Liver (tissue), 9 donors: ENCODE measurements around the gene ZNF433. TPM values are rescaled to one million over a fixed set of nuclear protein-coding genes. Genes with fewer than 3 reads are reported as not detected.

ENCODE experiments used
- DNase-seq: peaks from one replicate; pipeline ENCODE4 v3.0.0-alpha.2; 2017; ENCODE audit warnings: low spot score
- H3K27ac ChIP-seq, 2 donors: one replicate each; pipeline ENCODE4 v1.7.0; 2013; ENCODE audit warnings: inconsistent platforms in 2 of 2, low read length in 2 of 2, control low read depth in 1 of 2, low read depth in 1 of 2, mild to moderate bottlenecking in 1 of 2
- H3K27me3 ChIP-seq, 4 donors: one replicate each; pipeline versions ENCODE4 v1.6.1 to v1.7.0; 2013; ENCODE audit warnings: low read length in 3 of 4, inconsistent platforms in 1 of 4, mild to moderate bottlenecking in 1 of 4, moderate library complexity in 1 of 4; ENCODE audit not compliant: control insufficient read depth in 4 of 4, insufficient read depth in 4 of 4
- H3K36me3 ChIP-seq, 4 donors: one replicate each; pipeline versions ENCODE4 v1.6.1 to v1.7.0; 2013; ENCODE audit warnings: low read length in 3 of 4, mild to moderate bottlenecking in 3 of 4, low read depth in 1 of 4, moderate library complexity in 1 of 4; ENCODE audit not compliant: control insufficient read depth in 4 of 4, insufficient read depth in 3 of 4
- H3K4me1 ChIP-seq, 4 donors: one replicate each; pipeline versions ENCODE4 v1.6.1 to v1.7.0; 2013; ENCODE audit warnings: low read length in 3 of 4, mild to moderate bottlenecking in 3 of 4, moderate library complexity in 1 of 4; ENCODE audit not compliant: control insufficient read depth in 4 of 4, insufficient read depth in 4 of 4
- H3K4me3 ChIP-seq, 3 donors: one replicate each; pipeline versions ENCODE4 v1.6.1 to v1.7.0; 2013; ENCODE audit warnings: low read length in 3 of 3, control low read depth in 1 of 3, low read depth in 1 of 3, mild to moderate bottlenecking in 1 of 3
- H3K9ac ChIP-seq, 2 donors: one replicate each; pipeline ENCODE4 v1.7.0; 2013; ENCODE audit warnings: low read length in 2 of 2, mild to moderate bottlenecking in 2 of 2, moderate library complexity in 2 of 2, control low read depth in 1 of 2, low read depth in 1 of 2
- H3K9me3 ChIP-seq, 4 donors: one replicate each; pipeline versions ENCODE4 v1.6.1 to v1.7.0; 2013; ENCODE audit warnings: low read length in 3 of 4; ENCODE audit not compliant: control insufficient read depth in 4 of 4
- EGR1 ChIP-seq, 2 donors: IDR thresholded peaks; 2 replicates each; pipeline ENCODE4 v1.6.1; 2016 to 2018; ENCODE audit warnings: antibody characterized with exemption in 2 of 2, low read depth in 2 of 2
- FOXA1 ChIP-seq: IDR thresholded peaks from 2 replicates; pipeline ENCODE4 v1.6.1; 2016; ENCODE audit warnings: antibody characterized with exemption
- FOXA2 ChIP-seq: IDR thresholded peaks from 2 replicates; pipeline ENCODE4 v1.6.1; 2016; ENCODE audit warnings: antibody characterized with exemption
- GABPA ChIP-seq, 2 donors: IDR thresholded peaks in 1 of 2; conservative IDR thresholded peaks in 1 of 2; 2 replicates each; pipeline ENCODE4 v1.6.1; 2016; ENCODE audit warnings: antibody characterized with exemption in 2 of 2, mild to moderate bottlenecking in 1 of 2, moderate library complexity in 1 of 2
- HNF4A ChIP-seq, 2 donors: conservative IDR thresholded peaks; 2 replicates each; pipeline ENCODE4 v1.6.1; 2016; ENCODE audit warnings: antibody characterized with exemption in 2 of 2, mild to moderate bottlenecking in 2 of 2
- HNF4G ChIP-seq: IDR thresholded peaks from 2 replicates; pipeline ENCODE4 v1.6.1; 2016; ENCODE audit warnings: antibody characterized with exemption
- JUND ChIP-seq, 2 donors: IDR thresholded peaks; 2 replicates each; pipeline ENCODE4 v1.6.1; 2016; ENCODE audit warnings: antibody characterized with exemption in 2 of 2
- NR2F2 ChIP-seq: IDR thresholded peaks from 2 replicates; pipeline ENCODE4 v1.6.1; 2016; ENCODE audit warnings: antibody characterized with exemption
- RAD21 ChIP-seq, 2 donors: IDR thresholded peaks; 2 replicates each; pipeline ENCODE4 v1.6.1; 2016; ENCODE audit warnings: antibody characterized with exemption in 2 of 2, mild to moderate bottlenecking in 2 of 2
- RXRA ChIP-seq, 2 donors: IDR thresholded peaks; 2 replicates each; pipeline ENCODE4 v1.6.1; 2017 to 2018; ENCODE audit warnings: antibody characterized with exemption in 2 of 2, mild to moderate bottlenecking in 1 of 2
- TAF1 ChIP-seq: conservative IDR thresholded peaks from 2 replicates; pipeline ENCODE4 v1.6.1; 2016; ENCODE audit warnings: antibody characterized with exemption, mild to moderate bottlenecking
- YY1 ChIP-seq: IDR thresholded peaks from 2 replicates; pipeline ENCODE4 v1.6.1; 2016; ENCODE audit warnings: antibody characterized with exemption, mild to moderate bottlenecking
- WGBS: extraction: QIAGEN DNeasy Blood & Tissue Kit; methylation state at CpG from one replicate; pipeline ENCODE4 v1.1.7; 2013; 5-methylcytosine and 5-hydroxymethylcytosine counted together
- polyA plus RNA-seq, 2 donors: library from polyadenylated mRNA; stranded (reverse) in 1 of 2; unstranded in 1 of 2; fragments of 200-250 nt in 1 of 2; fragments of >200 nt in 1 of 2; fragmentation: Nextera tagmentation in 1 of 2; extraction: Ambion mirVana in 1 of 2; gene quantifications; one replicate each; pipeline versions ENCODE4 v1.2.1 to v1.2.3, GENCODE V29; 2013 to 2015
- total RNA-seq, 2 donors: library from RNA; depleted of rRNA; stranded (reverse); fragments of >200 nt; gene quantifications; one replicate each; pipeline ENCODE4 v1.2.3, GENCODE V29; 2014
- TF ChIP-seq, protein P1 (sequence below): IDR thresholded peaks from 2 replicates; pipeline ENCODE4 v1.6.1; 2016; ENCODE audit warnings: antibody characterized with exemption, mild to moderate bottlenecking
- TF ChIP-seq, protein P2 (sequence below): IDR thresholded peaks from 2 replicates; pipeline ENCODE4 v1.6.1; 2016; ENCODE audit warnings: antibody characterized with exemption
- TF ChIP-seq, protein P3 (sequence below): IDR thresholded peaks from 2 replicates; pipeline ENCODE4 v1.6.1; 2016; ENCODE audit warnings: antibody characterized with exemption
- donor health status: healthy.
- donor health status: healthy.
- donor health status: healthy.
- donor health status: healthy.
- donor health status: healthy.

Gene ZNF433
- total and polyA plus RNA-seq, 4 donors = 1.3 to 4.7 (median 2.5) TPM

DNA sequence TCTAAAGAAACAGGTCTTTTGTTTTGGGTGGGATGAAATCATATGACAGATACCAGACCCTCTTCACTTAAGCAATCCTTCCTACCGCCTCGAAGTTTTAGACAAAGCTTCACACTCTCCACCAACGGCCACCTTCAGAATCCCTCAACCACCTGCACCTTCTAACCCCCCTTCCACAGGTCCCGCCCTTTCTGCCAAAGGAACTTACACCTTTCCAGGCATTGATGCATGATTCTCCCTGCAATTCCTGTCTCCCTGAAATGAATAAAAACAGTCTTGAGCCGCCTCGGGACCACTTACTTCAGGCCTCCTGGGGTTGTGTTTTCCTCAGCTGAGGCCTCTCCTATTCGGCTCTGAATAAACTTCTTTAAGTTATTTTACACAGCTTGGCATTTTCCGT is 859 bp downstream of the ZNF433 start (continued):
- no peak for TF ChIP-seq FOXA1
- no peak for TF ChIP-seq TAF1

DNA sequence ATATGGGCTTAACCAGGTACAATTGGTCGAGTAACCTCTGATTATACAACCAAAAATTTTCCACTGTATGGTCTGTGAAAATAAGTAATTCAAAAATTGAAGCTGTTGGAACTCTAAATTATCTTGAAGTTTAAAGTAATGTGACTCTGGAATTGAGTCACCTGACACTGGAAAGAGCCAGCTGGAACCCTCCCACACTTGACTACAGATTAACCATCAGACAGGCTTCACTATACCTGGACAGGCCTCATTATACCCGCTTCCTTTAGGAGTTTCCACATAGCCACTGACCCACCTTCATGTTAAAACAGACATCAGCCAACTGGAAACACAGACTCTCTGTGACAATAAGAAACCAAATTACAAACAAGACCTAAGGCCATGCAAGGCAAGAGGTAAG is 1.3 kb downstream of the ZNF433 start:
- Histone ChIP-seq H3K27ac (no peak overlapping the region), H3K36me3 (peaks cover 0 to 4% (median under 1%) of the 10 kb centered on the region in 4 donors), H3K9me3 (no peaks in the 10 kb centered on the region), H3K4me3 (peak overlapping the region in 1 of 3 donors; percentile 13), H3K9ac (no peak overlapping the region), H3K4me1 (peaks cover 2 to 6% (median 5%) of the 10 kb centered on the region in 4 donors), H3K27me3 (no peaks in the 10 kb centered on the region)
- no peak for TF ChIP-seq EGR1 (IDR thresholded peaks at IDR 0.05; ENCODE audit: low read depth in 2 of 2)
- no peak for TF ChIP-seq HNF4A (conservative IDR thresholded peaks at IDR 0.05)
- TF ChIP-seq, protein P1, sequence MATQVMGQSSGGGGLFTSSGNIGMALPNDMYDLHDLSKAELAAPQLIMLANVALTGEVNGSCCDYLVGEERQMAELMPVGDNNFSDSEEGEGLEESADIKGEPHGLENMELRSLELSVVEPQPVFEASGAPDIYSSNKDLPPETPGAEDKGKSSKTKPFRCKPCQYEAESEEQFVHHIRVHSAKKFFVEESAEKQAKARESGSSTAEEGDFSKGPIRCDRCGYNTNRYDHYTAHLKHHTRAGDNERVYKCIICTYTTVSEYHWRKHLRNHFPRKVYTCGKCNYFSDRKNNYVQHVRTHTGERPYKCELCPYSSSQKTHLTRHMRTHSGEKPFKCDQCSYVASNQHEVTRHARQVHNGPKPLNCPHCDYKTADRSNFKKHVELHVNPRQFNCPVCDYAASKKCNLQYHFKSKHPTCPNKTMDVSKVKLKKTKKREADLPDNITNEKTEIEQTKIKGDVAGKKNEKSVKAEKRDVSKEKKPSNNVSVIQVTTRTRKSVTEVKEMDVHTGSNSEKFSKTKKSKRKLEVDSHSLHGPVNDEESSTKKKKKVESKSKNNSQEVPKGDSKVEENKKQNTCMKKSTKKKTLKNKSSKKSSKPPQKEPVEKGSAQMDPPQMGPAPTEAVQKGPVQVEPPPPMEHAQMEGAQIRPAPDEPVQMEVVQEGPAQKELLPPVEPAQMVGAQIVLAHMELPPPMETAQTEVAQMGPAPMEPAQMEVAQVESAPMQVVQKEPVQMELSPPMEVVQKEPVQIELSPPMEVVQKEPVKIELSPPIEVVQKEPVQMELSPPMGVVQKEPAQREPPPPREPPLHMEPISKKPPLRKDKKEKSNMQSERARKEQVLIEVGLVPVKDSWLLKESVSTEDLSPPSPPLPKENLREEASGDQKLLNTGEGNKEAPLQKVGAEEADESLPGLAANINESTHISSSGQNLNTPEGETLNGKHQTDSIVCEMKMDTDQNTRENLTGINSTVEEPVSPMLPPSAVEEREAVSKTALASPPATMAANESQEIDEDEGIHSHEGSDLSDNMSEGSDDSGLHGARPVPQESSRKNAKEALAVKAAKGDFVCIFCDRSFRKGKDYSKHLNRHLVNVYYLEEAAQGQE = no peak
- no peak for TF ChIP-seq RAD21 (IDR thresholded peaks at IDR 0.05)
- TF ChIP-seq HNF4G = no peak
- no peak for TF ChIP-seq RXRA (IDR thresholded peaks at IDR 0.05)
- TF ChIP-seq, protein P2, sequence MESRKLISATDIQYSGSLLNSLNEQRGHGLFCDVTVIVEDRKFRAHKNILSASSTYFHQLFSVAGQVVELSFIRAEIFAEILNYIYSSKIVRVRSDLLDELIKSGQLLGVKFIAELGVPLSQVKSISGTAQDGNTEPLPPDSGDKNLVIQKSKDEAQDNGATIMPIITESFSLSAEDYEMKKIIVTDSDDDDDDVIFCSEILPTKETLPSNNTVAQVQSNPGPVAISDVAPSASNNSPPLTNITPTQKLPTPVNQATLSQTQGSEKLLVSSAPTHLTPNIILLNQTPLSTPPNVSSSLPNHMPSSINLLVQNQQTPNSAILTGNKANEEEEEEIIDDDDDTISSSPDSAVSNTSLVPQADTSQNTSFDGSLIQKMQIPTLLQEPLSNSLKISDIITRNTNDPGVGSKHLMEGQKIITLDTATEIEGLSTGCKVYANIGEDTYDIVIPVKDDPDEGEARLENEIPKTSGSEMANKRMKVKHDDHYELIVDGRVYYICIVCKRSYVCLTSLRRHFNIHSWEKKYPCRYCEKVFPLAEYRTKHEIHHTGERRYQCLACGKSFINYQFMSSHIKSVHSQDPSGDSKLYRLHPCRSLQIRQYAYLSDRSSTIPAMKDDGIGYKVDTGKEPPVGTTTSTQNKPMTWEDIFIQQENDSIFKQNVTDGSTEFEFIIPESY = no peak
- TF ChIP-seq FOXA2 = no peak
- DNase-seq = no peak
- 79% methylated on average over 2 of the region's 2 CpGs for WGBS

DNA sequence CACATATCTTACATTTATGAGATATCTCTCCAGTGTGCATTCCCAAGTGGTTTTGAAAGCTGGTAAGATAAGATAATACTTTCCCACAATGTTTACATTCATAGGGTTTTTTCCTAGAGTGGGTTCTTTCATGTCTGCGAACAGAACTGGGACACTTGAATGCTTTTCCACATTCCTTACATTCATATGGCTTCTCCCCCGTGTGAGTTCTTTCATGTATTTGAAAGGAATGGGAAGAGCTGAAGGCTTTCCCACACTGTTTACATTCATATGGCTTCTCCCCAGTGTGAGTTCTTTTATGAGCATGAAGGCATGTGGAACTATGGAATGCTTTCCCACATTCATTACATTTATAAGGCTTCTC is 19.7 kb downstream of the ZNF433 start:
- Histone ChIP-seq H3K27ac (no peak overlapping the region), H3K9me3 (peaks cover 45 to 75% (median 54%) of the 10 kb centered on the region in 4 donors), H3K4me3 (peak overlapping the region in 2 of 3 donors; percentile 70 to 76), H3K36me3 (peaks cover 15 to 42% (median 36%) of the 10 kb centered on the region in 4 donors), H3K4me1 (no peaks in the 10 kb centered on the region), H3K27me3 (no peaks in the 10 kb centered on the region), H3K9ac (no peak overlapping the region)
- DNase-seq = no peak
- TF ChIP-seq YY1 (no peak), RAD21 (IDR thresholded peaks at IDR 0.05) (no peak), NR2F2 (no peak), GABPA (IDR thresholded peaks at IDR 0.05 in 1 of 2, conservative IDR thresholded peaks at IDR 0.05 in 1 of 2) (no peak), HNF4A (conservative IDR thresholded peaks at IDR 0.05) (no peak), EGR1 (IDR thresholded peaks at IDR 0.05; ENCODE audit: low read depth in 2 of 2) (no peak), HNF4G (no peak), RXRA (IDR thresholded peaks at IDR 0.05) (no peak), JUND (IDR thresholded peaks at IDR 0.05) (no peak)
- TF ChIP-seq, protein P2 = no peak
- TF ChIP-seq, protein P3, sequence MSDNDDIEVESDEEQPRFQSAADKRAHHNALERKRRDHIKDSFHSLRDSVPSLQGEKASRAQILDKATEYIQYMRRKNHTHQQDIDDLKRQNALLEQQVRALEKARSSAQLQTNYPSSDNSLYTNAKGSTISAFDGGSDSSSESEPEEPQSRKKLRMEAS = no peak
- 95% methylated on average over 2 of the region's 2 CpGs for WGBS
